ENCODE results near the gene AKAP4. TPM values are rescaled to one million over a fixed set of nuclear protein-coding genes. Genes with fewer than 3 reads are reported as not detected.

Gene AKAP4
- total RNA-seq, 1 donor from 2014 or later = not detected

- no peak for DNase-seq
- intact Hi-C loops (cut with micrococcal nuclease) = no loop called here
- no peak for ATAC-seq
These were observed 52.8 kb downstream of the AKAP4 start for GRCh38 chrX:50147972-50148371.

Other genes starting within 250 kb of the AKAP4 start
- gene CCNB3, start 3.8 kb upstream of the AKAP4 start, total RNA-seq = 0.17 TPM